HepG2 (cell line): ENCODE results near the gene DPH3. TPM values are rescaled to one million over a fixed set of nuclear protein-coding genes. Genes with fewer than 3 reads are reported as not detected.

ENCODE experiments used
- ATAC-seq: fragments of 200-7000 bp; cut with Tn5 transposase; 3 replicates; pipeline ENCODE4 v1.9.1; 2020; ENCODE audit warnings: mild to moderate bottlenecking, moderate library complexity
- BruUV-seq: library from RNA; stranded (reverse); fragments of 400-500 nt; replicated peaks from 2 replicates; lab custom pipeline; 2021; lab: Mats Ljungman, UMichigan
- CTCF ChIA-PET: fragments of 300-600 bp; formaldehyde crosslinking; extraction: SDS; loops from one replicate; lab custom pipeline; 2021; ENCODE audit warnings: low total read pairs, inconsistent platforms, low intra/inter-chr PET ratio; lab: Yijun Ruan, JAX
- POLR2A ChIA-PET: fragments of 350-600 bp; sonication (Branson Sonifier 250); formaldehyde crosslinking; loops from one replicate; lab custom pipeline; 2020; ENCODE audit warnings: antibody characterized with exemption, inconsistent platforms; lab: Yijun Ruan, JAX
- DNase-seq: peaks from one replicate; pipeline ENCODE4 v3.0.0-alpha.2; 2015; ENCODE audit warnings: low spot score
- FAIRE-seq: peaks from 3 replicates; lab custom pipeline; 2011; peaks lifted over from hg19 to GRCh38; lab: Jason Lieb, UNC
- H2AFZ ChIP-seq: one replicate; pipeline ENCODE4 v1.6.1; 2011; ENCODE audit warnings: low read length, inconsistent platforms
- H3K27ac ChIP-seq: fragments of 300-600 bp; 3 replicates; pipeline ENCODE4 v1.8.0; 2011; ENCODE audit warnings: mixed run types, mild to moderate bottlenecking, mixed read lengths, low read length, inconsistent platforms; ENCODE audit not compliant: insufficient read depth; ENCODE audit errors: extremely low read length
- H3K27me3 ChIP-seq, 2 experiments: fragments of 200-600 bp in 1 of 2; 2 replicates in 1 of 2; 3 replicates in 1 of 2; pipeline versions ENCODE4 v1.6.0 to v1.8.0; 2011; ENCODE audit warnings: low read length in 2 of 2, mild to moderate bottlenecking in 2 of 2, moderate library complexity in 2 of 2, inconsistent platforms in 1 of 2; ENCODE audit not compliant: insufficient read depth in 2 of 2, control insufficient read depth in 1 of 2
- H3K36me3 ChIP-seq, 2 experiments: fragments of 200-600 bp in 1 of 2; replicated peaks in 1 of 2; 2 replicates in 1 of 2; 3 replicates in 1 of 2; pipeline versions ENCODE4 v1.5.1 to v1.8.0; 2011; ENCODE audit warnings: low read length in 2 of 2, inconsistent platforms in 1 of 2; ENCODE audit not compliant: insufficient read depth in 2 of 2, control insufficient read depth in 1 of 2
- H3K4me1 ChIP-seq: 2 replicates; pipeline ENCODE4 v1.5.1; 2012; ENCODE audit warnings: low read length, inconsistent platforms; ENCODE audit not compliant: insufficient read depth
- H3K4me2 ChIP-seq: 2 replicates; pipeline ENCODE4 v1.6.0; 2011; ENCODE audit warnings: low read depth, low read length, inconsistent platforms
- H3K4me3 ChIP-seq, 3 experiments: fragments of 200-600 bp in 1 of 3; sonication (generic), shearing (Covaris generic) in 1 of 3; replicated peaks in 1 of 3; 2 replicates each; pipeline ENCODE4 v1.5.1; 2011 to 2016; ENCODE audit warnings: low read length in 3 of 3, inconsistent platforms in 2 of 3, low read depth in 2 of 3, mild to moderate bottlenecking in 2 of 3, control low read depth in 1 of 3, mixed read lengths in 1 of 3; ENCODE audit not compliant: insufficient read depth in 1 of 3
- H3K79me2 ChIP-seq: one replicate; pipeline ENCODE4 v1.6.1; 2011; ENCODE audit warnings: low read length, inconsistent platforms; ENCODE audit not compliant: insufficient read depth
- H3K9ac ChIP-seq: 2 replicates; pipeline ENCODE4 v1.6.0; 2011; ENCODE audit warnings: mild to moderate bottlenecking, low read depth, low read length, inconsistent platforms; ENCODE audit not compliant: insufficient read depth
- H3K9me3 ChIP-seq: 2 replicates; pipeline ENCODE4 v1.5.1; 2012; ENCODE audit warnings: mild to moderate bottlenecking, low read length
- H4K20me1 ChIP-seq: 2 replicates; pipeline ENCODE4 v1.6.0; 2011; ENCODE audit warnings: inconsistent platforms, mild to moderate bottlenecking, low read length, moderate library complexity; ENCODE audit not compliant: insufficient read depth
- ESRRA ChIP-seq: sonication (generic); formaldehyde crosslinking; IDR thresholded peaks from 2 replicates; pipeline ENCODE4 v1.5.1; 2020; ENCODE audit warnings: mild to moderate bottlenecking, low read depth, missing genetic modification reagents
- GATAD2A ChIP-seq: IDR thresholded peaks from 2 replicates; pipeline ENCODE4 v1.6.1; 2016
- KDM2A ChIP-seq: sonication (generic); formaldehyde crosslinking; IDR thresholded peaks from 2 replicates; pipeline ENCODE4 v1.4.0; 2020; ENCODE audit warnings: low read depth, missing genetic modification reagents, borderline replicate concordance
- RARG ChIP-seq: sonication (generic); formaldehyde crosslinking; IDR thresholded peaks from 2 replicates; pipeline ENCODE4 v1.4.0; 2020; ENCODE audit warnings: low read depth, mild to moderate bottlenecking, missing genetic modification reagents
- SRSF9 ChIP-seq: fragments of 200-400 bp; formaldehyde crosslinking; IDR thresholded peaks from 2 replicates; pipeline ENCODE4 v1.6.1; 2018; ENCODE audit warnings: borderline replicate concordance, mild to moderate bottlenecking, low read depth, low read length; ENCODE audit not compliant: insufficient read depth, poor library complexity, severe bottlenecking
- ZNF121 ChIP-seq: sonication (generic); formaldehyde crosslinking; IDR thresholded peaks from 2 replicates; pipeline ENCODE4 v1.5.0; 2020; ENCODE audit warnings: mild to moderate bottlenecking, missing genetic modification reagents
- ZNF124 ChIP-seq: sonication (generic); formaldehyde crosslinking; IDR thresholded peaks from 2 replicates; pipeline ENCODE4 v1.4.0; 2020; ENCODE audit warnings: missing genetic modification reagents
- ZNF20 ChIP-seq: sonication (generic); formaldehyde crosslinking; IDR thresholded peaks from 2 replicates; pipeline ENCODE4 v1.4.0; 2020; ENCODE audit warnings: mild to moderate bottlenecking, moderate library complexity, missing genetic modification reagents
- ZNF407 ChIP-seq: sonication (generic); formaldehyde crosslinking; IDR thresholded peaks from one replicate; pipeline ENCODE4 v1.5.1; 2020; ENCODE audit warnings: mild to moderate bottlenecking, missing genetic modification reagents; ENCODE audit errors: not compliant biosample characterization
- ZNF768 ChIP-seq: sonication (generic); formaldehyde crosslinking; IDR thresholded peaks from 2 replicates; pipeline ENCODE4 v1.4.0; 2020; ENCODE audit warnings: missing genetic modification reagents
- ZNF776 ChIP-seq: sonication (generic); formaldehyde crosslinking; IDR thresholded peaks from 2 replicates; pipeline ENCODE4 v1.4.0; 2020; ENCODE audit warnings: mild to moderate bottlenecking, missing genetic modification reagents
- ZZZ3 ChIP-seq: sonication (generic); formaldehyde crosslinking; IDR thresholded peaks from 2 replicates; pipeline ENCODE4 v1.4.0; 2020; ENCODE audit warnings: missing genetic modification reagents, mild to moderate bottlenecking, borderline replicate concordance
- WGBS: methylation state at CpG from one replicate; pipeline ENCODE4 v1.1.6; 2017; ENCODE audit warnings: low lambda C conversion rate; 5-methylcytosine and 5-hydroxymethylcytosine counted together
- in situ Hi-C: cut with HindIII; loops from 2 replicates; pipeline ENCODE4 v1.10.0; 2017; ENCODE audit warnings: low pct_unique_long_range_greater_than_20kb; ENCODE audit not compliant: extremely low pct_ligation_motif_present
- intact Hi-C: fragments of 100-400 bp; cut with micrococcal nuclease; formaldehyde crosslinking; loops from one replicate; pipeline ENCODE4 v1.10.0; 2022; ENCODE audit not compliant: unreplicated experiment
- polyA plus RNA-seq, 8 experiments: library from polyadenylated mRNA; depleted of rRNA in 3 of 8; stranded (reverse) in 7 of 8; unstranded in 1 of 8; fragments of >200 nt; fragmentation: Illumina TruSeq in 4 of 8; extraction: Trizol in 4 of 8; gene quantifications; 2 replicates each; pipeline versions ENCODE4 v1.2.1 to v1.2.3, GENCODE V29; 2011 to 2016; ENCODE audit warnings: low read depth in 4 of 8, missing spikeins in 1 of 8, mixed read lengths in 1 of 8; ENCODE audit not compliant: insufficient read depth in 1 of 8
- total RNA-seq, 5 experiments: library from RNA; depleted of rRNA; stranded (reverse); fragments of >200 nt; fragmentation: Illumina TruSeq; extraction: Trizol; gene quantifications; 2 replicates each; pipeline ENCODE4 v1.2.3, GENCODE V29; 2016; ENCODE audit warnings: low read depth in 1 of 5
- TF ChIP-seq, protein P1 (sequence below): sonication (generic); formaldehyde crosslinking; IDR thresholded peaks from 2 replicates; pipeline ENCODE4 v1.4.0; 2020; ENCODE audit warnings: missing genetic modification reagents

DPH3 gene
- total and polyA plus RNA-seq, 2 of the 13 experiments (the other 11 are each of a cell fraction or from before 2014, with no cell fraction given), result 18.3 to 21.6 TPM

DNA sequence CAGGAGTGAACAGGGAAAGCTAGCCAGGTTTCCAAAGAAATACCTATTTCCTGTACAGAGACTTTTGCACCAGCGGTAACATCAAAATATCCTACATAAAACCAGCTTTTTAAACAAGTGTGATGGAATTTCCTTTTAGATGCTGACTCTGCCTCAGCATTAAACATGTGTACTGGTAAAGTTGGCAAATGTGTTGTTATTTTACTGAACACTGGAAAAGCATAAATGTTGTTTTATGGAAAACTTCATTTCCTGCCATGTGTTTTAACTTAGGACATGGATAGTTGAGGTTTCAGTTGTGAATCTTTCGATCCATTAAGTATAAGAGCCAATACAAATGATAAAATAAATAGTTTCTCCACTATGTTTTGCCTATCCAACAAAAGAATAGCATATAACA is 15.9 kb upstream of the DPH3 start:
- POLR2A ChIA-PET, result no interaction called here
- Histone ChIP-seq H4K20me1 (no peaks in the 10 kb centered on the region), H3K27ac (no peak overlapping the region), H3K36me3 (peaks cover 1 to 38% of the 10 kb centered on the region in 2 experiments; a peak in 4 of 5 replicates), H3K9ac (no peak overlapping the region), H3K9me3 (no peaks in the 10 kb centered on the region), H2AFZ (no peak overlapping the region), H3K27me3 (no peaks in the 10 kb centered on the region), H3K4me3 (no peak overlapping the region), H3K79me2 (no peaks in the 10 kb centered on the region), H3K4me1 (no peaks in the 10 kb centered on the region), H3K4me2 (no peak overlapping the region)
- BruUV-seq, result no TSS peak
- DNase-seq (no peak), FAIRE-seq (no peak), ATAC-seq (no peak)
- in situ Hi-C loops (no loop called here), intact Hi-C loops (no loop called here)
- CTCF ChIA-PET, result no interaction called here
- 98% methylated on average over 2 of the region's 2 CpGs for WGBS
- TF ChIP-seq ESRRA (CRISPR knock-in tag) (no peak), ZNF121 (CRISPR knock-in tag) (no peak), ZNF407 (CRISPR knock-in tag) (no peak), ZNF768 (CRISPR knock-in tag) (no peak), ZNF124 (CRISPR knock-in tag) (no peak), GATAD2A (CRISPR knock-in tag) (no peak), ZNF20 (CRISPR knock-in tag) (no peak), KDM2A (no peak), ZZZ3 (no peak), ZNF776 (CRISPR knock-in tag) (no peak), RARG (CRISPR knock-in tag) (no peak), SRSF9 (no peak)
- TF ChIP-seq, protein P1, sequence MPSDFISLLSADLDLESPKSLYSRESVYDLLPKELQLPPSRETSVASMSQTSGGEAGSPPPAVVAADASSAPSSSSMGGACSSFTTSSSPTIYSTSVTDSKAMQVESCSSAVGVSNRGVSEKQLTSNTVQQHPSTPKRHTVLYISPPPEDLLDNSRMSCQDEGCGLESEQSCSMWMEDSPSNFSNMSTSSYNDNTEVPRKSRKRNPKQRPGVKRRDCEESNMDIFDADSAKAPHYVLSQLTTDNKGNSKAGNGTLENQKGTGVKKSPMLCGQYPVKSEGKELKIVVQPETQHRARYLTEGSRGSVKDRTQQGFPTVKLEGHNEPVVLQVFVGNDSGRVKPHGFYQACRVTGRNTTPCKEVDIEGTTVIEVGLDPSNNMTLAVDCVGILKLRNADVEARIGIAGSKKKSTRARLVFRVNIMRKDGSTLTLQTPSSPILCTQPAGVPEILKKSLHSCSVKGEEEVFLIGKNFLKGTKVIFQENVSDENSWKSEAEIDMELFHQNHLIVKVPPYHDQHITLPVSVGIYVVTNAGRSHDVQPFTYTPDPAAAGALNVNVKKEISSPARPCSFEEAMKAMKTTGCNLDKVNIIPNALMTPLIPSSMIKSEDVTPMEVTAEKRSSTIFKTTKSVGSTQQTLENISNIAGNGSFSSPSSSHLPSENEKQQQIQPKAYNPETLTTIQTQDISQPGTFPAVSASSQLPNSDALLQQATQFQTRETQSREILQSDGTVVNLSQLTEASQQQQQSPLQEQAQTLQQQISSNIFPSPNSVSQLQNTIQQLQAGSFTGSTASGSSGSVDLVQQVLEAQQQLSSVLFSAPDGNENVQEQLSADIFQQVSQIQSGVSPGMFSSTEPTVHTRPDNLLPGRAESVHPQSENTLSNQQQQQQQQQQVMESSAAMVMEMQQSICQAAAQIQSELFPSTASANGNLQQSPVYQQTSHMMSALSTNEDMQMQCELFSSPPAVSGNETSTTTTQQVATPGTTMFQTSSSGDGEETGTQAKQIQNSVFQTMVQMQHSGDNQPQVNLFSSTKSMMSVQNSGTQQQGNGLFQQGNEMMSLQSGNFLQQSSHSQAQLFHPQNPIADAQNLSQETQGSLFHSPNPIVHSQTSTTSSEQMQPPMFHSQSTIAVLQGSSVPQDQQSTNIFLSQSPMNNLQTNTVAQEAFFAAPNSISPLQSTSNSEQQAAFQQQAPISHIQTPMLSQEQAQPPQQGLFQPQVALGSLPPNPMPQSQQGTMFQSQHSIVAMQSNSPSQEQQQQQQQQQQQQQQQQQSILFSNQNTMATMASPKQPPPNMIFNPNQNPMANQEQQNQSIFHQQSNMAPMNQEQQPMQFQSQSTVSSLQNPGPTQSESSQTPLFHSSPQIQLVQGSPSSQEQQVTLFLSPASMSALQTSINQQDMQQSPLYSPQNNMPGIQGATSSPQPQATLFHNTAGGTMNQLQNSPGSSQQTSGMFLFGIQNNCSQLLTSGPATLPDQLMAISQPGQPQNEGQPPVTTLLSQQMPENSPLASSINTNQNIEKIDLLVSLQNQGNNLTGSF (CRISPR knock-in tag), result no peak
